WTC11 (cell line): ENCODE measurements around the gene S100A13. TPM values are rescaled to one million over a fixed set of nuclear protein-coding genes. Genes with fewer than 3 reads are reported as not detected.
A peak's percentile ranks its signal among the peaks of the same experiment; 100 is the strongest.

Experiments
- ATAC-seq: fragments of 200-7000 bp; cut with Tn5 transposase; 2 replicates; pipeline ENCODE4 v1.10.0; 2021; ENCODE audit warnings: mild to moderate bottlenecking, moderate library complexity
- CTCF ChIA-PET: fragments of 300-600 bp; sonication (Branson Sonifier 250); formaldehyde crosslinking; loops from one replicate; lab custom pipeline; 2021; ENCODE audit warnings: antibody characterized with exemption; lab: Charles Lee
- POLR2A ChIA-PET: fragments of 350-600 bp; sonication (Branson Sonifier 250); formaldehyde crosslinking; loops from one replicate; lab custom pipeline; 2021; ENCODE audit warnings: antibody characterized with exemption; lab: Charles Lee
- DNase-seq: peaks from one replicate; pipeline ENCODE4 v3.0.0; 2021; ENCODE audit warnings: low spot score
- H3K27ac Mint-ChIP-seq: 2 replicates; pipeline ENCODE4 v1.8.0; 2021; ENCODE audit warnings: mixed read lengths
- H3K27me3 Mint-ChIP-seq: 2 replicates; pipeline ENCODE4 v1.8.0; 2021; ENCODE audit warnings: low read depth, mild to moderate bottlenecking, moderate library complexity, mixed read lengths
- H3K36me3 Mint-ChIP-seq: 2 replicates; pipeline ENCODE4 v1.8.0; 2021; ENCODE audit warnings: mixed read lengths
- H3K4me1 Mint-ChIP-seq: 2 replicates; pipeline ENCODE4 v1.8.0; 2022; ENCODE audit warnings: mixed read lengths
- H3K4me3 Mint-ChIP-seq: 2 replicates; pipeline ENCODE4 v1.8.0; 2021; ENCODE audit warnings: mild to moderate bottlenecking, moderate library complexity, mixed read lengths
- H3K9me3 Mint-ChIP-seq: 2 replicates; pipeline ENCODE4 v1.8.0; 2021; ENCODE audit warnings: mixed read lengths
- CDX4 ChIP-seq: fragments of 250-450 bp; sonication (Bioruptor Pico); IDR thresholded peaks from 2 replicates; pipeline ENCODE4 v1.9.0; 2021; ENCODE audit warnings: moderate library complexity, mild to moderate bottlenecking, inconsistent platforms, borderline replicate concordance
- CREB1 ChIP-seq: sonication (generic); formaldehyde crosslinking; IDR thresholded peaks from 2 replicates; pipeline ENCODE4 v1.8.0; 2023; ENCODE audit warnings: mild to moderate bottlenecking, missing genetic modification reagents
- E2F5 ChIP-seq: sonication (generic); formaldehyde crosslinking; IDR thresholded peaks from 2 replicates; pipeline ENCODE4 v1.8.1; 2022; ENCODE audit warnings: mild to moderate bottlenecking, moderate library complexity, missing genetic modification reagents
- ETV6 ChIP-seq: sonication (generic); formaldehyde crosslinking; IDR thresholded peaks from 2 replicates; pipeline ENCODE4 v1.8.1; 2022; ENCODE audit warnings: mild to moderate bottlenecking, missing genetic modification reagents
- FOXJ3 ChIP-seq: sonication (generic); formaldehyde crosslinking; IDR thresholded peaks from 2 replicates; pipeline ENCODE4 v1.9.0; 2021; ENCODE audit warnings: missing genetic modification reagents, mild to moderate bottlenecking, borderline replicate concordance
- FOXK1 ChIP-seq: sonication (generic); formaldehyde crosslinking; IDR thresholded peaks from 2 replicates; pipeline ENCODE4 v1.8.0; 2022; ENCODE audit warnings: mild to moderate bottlenecking, moderate library complexity, missing genetic modification reagents
- FOXP1 ChIP-seq: sonication (generic); formaldehyde crosslinking; IDR thresholded peaks from 2 replicates; pipeline ENCODE4 v1.8.0; 2022; ENCODE audit warnings: missing genetic modification reagents, mild to moderate bottlenecking, moderate library complexity, borderline replicate concordance
- GABPB1 ChIP-seq: sonication (generic); formaldehyde crosslinking; IDR thresholded peaks from 2 replicates; pipeline ENCODE4 v1.8.1; 2023; ENCODE audit warnings: mild to moderate bottlenecking, missing genetic modification reagents
- IRF1 ChIP-seq: sonication (generic); formaldehyde crosslinking; IDR thresholded peaks from 2 replicates; pipeline ENCODE4 v1.8.0; 2023; ENCODE audit warnings: missing genetic modification reagents
- MXD4 ChIP-seq: fragments of 250-450 bp; sonication (Bioruptor Pico); IDR thresholded peaks from 2 replicates; pipeline ENCODE4 v1.8.0; 2021; ENCODE audit warnings: mild to moderate bottlenecking, moderate library complexity, borderline replicate concordance
- MYBL2 ChIP-seq: sonication (generic); formaldehyde crosslinking; IDR thresholded peaks from 2 replicates; pipeline ENCODE4 v1.8.1; 2023; ENCODE audit warnings: mild to moderate bottlenecking, moderate library complexity, missing genetic modification reagents
- NFATC4 ChIP-seq: fragments of 250-450 bp; sonication (Bioruptor Pico); IDR thresholded peaks from 2 replicates; pipeline ENCODE4 v1.9.0; 2021; ENCODE audit warnings: mild to moderate bottlenecking
- NFYB ChIP-seq: sonication (generic); formaldehyde crosslinking; conservative IDR thresholded peaks from 2 replicates; pipeline ENCODE4 v1.8.0; 2022; ENCODE audit warnings: low read depth, missing genetic modification reagents
- RORB ChIP-seq: fragments of 250-450 bp; sonication (Bioruptor Pico); IDR thresholded peaks from 2 replicates; pipeline ENCODE4 v1.9.0; 2021; ENCODE audit warnings: mild to moderate bottlenecking
- SP1 ChIP-seq: sonication (generic); formaldehyde crosslinking; conservative IDR thresholded peaks from 2 replicates; pipeline ENCODE4 v1.8.1; 2022; ENCODE audit warnings: missing genetic modification reagents
- TEAD1 ChIP-seq: sonication (generic); formaldehyde crosslinking; IDR thresholded peaks from 2 replicates; pipeline ENCODE4 v1.8.0; 2022; ENCODE audit warnings: mild to moderate bottlenecking, missing genetic modification reagents
- ZMAT4 ChIP-seq: fragments of 250-450 bp; sonication (Bioruptor Pico); IDR thresholded peaks from 2 replicates; pipeline ENCODE4 v1.9.0; 2021; ENCODE audit warnings: mild to moderate bottlenecking
- ZNF138 ChIP-seq: sonication (generic); formaldehyde crosslinking; conservative IDR thresholded peaks from 2 replicates; pipeline ENCODE4 v1.8.1; 2022; ENCODE audit warnings: mild to moderate bottlenecking, moderate library complexity, missing genetic modification reagents
- total RNA-seq: library from RNA; stranded (reverse); gene quantifications from 3 replicates; pipeline ENCODE4 v1.2.3, GENCODE V29; 2021
- TF ChIP-seq, protein P1 (sequence below): sonication (generic); formaldehyde crosslinking; IDR thresholded peaks from 2 replicates; pipeline ENCODE4 v1.8.1; 2023; ENCODE audit warnings: mild to moderate bottlenecking, missing genetic modification reagents
- TF ChIP-seq, protein P2 (sequence below): sonication (generic); formaldehyde crosslinking; IDR thresholded peaks from 2 replicates; pipeline ENCODE4 v1.8.1; 2023; ENCODE audit warnings: mild to moderate bottlenecking, missing genetic modification reagents, moderate library complexity
- TF ChIP-seq, protein P3 (sequence below): sonication (generic); formaldehyde crosslinking; IDR thresholded peaks from 2 replicates; pipeline ENCODE4 v1.8.0; 2022; ENCODE audit warnings: missing genetic modification reagents
- TF ChIP-seq, protein P4 (sequence below): sonication (generic); formaldehyde crosslinking; IDR thresholded peaks from 2 replicates; pipeline ENCODE4 v1.8.0; 2022; ENCODE audit warnings: mild to moderate bottlenecking, missing genetic modification reagents
- TF ChIP-seq, protein P5 (sequence below): sonication (generic); formaldehyde crosslinking; IDR thresholded peaks from 2 replicates; pipeline ENCODE4 v1.8.0; 2022; ENCODE audit warnings: mild to moderate bottlenecking, missing genetic modification reagents
- TF ChIP-seq, protein P6 (sequence below): sonication (generic); formaldehyde crosslinking; IDR thresholded peaks from 2 replicates; pipeline ENCODE4 v1.8.1; 2023; ENCODE audit warnings: mild to moderate bottlenecking, moderate library complexity, missing genetic modification reagents

Gene S100A13
- total RNA-seq, 1 experiment from 2014 or later, result 68.4 TPM

DNA sequence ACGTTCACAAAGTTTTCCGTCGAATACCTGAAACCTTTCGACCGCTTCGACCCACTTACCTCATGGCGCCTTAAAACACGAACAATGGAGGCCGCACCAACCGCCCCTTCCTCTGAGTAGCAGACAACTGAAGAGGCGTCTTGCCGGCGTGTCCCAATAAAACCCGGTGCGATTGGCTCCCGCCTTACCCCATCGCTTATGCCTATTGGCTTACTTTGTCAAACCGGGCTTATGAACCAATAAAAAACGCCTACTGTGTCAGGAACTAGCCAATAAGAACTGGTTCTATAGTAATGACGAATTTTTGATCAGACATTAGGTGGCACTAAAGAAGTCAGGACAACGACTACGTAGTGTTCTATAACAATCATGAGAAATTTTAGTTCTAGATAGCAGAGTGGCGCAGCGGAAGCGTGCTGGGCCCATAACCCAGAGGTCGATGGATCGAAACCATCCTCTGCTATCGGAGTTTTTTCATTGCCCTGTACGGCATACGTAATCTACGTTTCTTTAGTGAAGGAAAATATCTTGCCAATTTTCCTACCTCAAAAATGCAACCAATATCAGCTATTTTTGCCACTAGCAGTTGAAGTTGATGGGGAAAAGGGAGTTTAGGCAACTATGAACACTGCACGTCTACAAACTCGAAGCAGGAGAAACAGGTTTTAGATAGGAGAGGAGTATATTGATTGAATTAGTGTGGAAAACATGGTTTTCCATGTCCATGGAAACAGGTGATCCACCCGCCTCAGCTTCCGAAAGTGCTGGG lies 43.7 kb upstream of the S100A13 start, which contains the start of gene ILF2:
TSS of gene ILF2 (minus strand) at position 135 of the 769 bp plus-strand sequence. CDS start at position 64, 71 bp downstream.
- peak; percentile 91 for ATAC-seq
- Mint-ChIP-seq H3K36me3 (peaks cover 44% of the 10 kb centered on the region), H3K9me3 (no peaks in the 10 kb centered on the region), H3K4me1 (peaks cover 14% of the 10 kb centered on the region), H3K27ac (peak within 1 kb of the TSS; percentile 84), H3K4me3 (no peak within 1 kb of the TSS), H3K27me3 (no peaks in the 10 kb centered on the region)
- TF ChIP-seq ZNF138 (CRISPR knock-in tag), result no peak
- TF ChIP-seq GABPB1 (CRISPR knock-in tag), result no peak
- peak; percentile 63; the same call in 1 of the 2 replicates for TF ChIP-seq TEAD1 (CRISPR knock-in tag)
- TF ChIP-seq, protein P1, sequence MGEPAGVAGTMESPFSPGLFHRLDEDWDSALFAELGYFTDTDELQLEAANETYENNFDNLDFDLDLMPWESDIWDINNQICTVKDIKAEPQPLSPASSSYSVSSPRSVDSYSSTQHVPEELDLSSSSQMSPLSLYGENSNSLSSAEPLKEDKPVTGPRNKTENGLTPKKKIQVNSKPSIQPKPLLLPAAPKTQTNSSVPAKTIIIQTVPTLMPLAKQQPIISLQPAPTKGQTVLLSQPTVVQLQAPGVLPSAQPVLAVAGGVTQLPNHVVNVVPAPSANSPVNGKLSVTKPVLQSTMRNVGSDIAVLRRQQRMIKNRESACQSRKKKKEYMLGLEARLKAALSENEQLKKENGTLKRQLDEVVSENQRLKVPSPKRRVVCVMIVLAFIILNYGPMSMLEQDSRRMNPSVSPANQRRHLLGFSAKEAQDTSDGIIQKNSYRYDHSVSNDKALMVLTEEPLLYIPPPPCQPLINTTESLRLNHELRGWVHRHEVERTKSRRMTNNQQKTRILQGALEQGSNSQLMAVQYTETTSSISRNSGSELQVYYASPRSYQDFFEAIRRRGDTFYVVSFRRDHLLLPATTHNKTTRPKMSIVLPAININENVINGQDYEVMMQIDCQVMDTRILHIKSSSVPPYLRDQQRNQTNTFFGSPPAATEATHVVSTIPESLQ (CRISPR knock-in tag), result no peak
- TF ChIP-seq CREB1, result 0 out of 2 replicates have a peak, but pooled peaks have one; percentile 21
- TF ChIP-seq, protein P2, sequence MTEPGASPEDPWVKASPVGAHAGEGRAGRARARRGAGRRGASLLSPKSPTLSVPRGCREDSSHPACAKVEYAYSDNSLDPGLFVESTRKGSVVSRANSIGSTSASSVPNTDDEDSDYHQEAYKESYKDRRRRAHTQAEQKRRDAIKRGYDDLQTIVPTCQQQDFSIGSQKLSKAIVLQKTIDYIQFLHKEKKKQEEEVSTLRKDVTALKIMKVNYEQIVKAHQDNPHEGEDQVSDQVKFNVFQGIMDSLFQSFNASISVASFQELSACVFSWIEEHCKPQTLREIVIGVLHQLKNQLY, result no peak
- no peak for TF ChIP-seq MXD4 (CRISPR knock-in tag)
- no peak for TF ChIP-seq IRF1 (CRISPR knock-in tag)
- TF ChIP-seq, protein P3, sequence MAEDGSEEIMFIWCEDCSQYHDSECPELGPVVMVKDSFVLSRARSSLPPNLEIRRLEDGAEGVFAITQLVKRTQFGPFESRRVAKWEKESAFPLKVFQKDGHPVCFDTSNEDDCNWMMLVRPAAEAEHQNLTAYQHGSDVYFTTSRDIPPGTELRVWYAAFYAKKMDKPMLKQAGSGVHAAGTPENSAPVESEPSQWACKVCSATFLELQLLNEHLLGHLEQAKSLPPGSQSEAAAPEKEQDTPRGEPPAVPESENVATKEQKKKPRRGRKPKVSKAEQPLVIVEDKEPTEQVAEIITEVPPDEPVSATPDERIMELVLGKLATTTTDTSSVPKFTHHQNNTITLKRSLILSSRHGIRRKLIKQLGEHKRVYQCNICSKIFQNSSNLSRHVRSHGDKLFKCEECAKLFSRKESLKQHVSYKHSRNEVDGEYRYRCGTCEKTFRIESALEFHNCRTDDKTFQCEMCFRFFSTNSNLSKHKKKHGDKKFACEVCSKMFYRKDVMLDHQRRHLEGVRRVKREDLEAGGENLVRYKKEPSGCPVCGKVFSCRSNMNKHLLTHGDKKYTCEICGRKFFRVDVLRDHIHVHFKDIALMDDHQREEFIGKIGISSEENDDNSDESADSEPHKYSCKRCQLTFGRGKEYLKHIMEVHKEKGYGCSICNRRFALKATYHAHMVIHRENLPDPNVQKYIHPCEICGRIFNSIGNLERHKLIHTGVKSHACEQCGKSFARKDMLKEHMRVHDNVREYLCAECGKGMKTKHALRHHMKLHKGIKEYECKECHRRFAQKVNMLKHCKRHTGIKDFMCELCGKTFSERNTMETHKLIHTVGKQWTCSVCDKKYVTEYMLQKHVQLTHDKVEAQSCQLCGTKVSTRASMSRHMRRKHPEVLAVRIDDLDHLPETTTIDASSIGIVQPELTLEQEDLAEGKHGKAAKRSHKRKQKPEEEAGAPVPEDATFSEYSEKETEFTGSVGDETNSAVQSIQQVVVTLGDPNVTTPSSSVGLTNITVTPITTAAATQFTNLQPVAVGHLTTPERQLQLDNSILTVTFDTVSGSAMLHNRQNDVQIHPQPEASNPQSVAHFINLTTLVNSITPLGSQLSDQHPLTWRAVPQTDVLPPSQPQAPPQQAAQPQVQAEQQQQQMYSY (CRISPR knock-in tag), result 0 out of 2 replicates have a peak, but pooled peaks have one; percentile 25
- peak; percentile 49; the same call in 1 of the 2 replicates for TF ChIP-seq ETV6 (CRISPR knock-in tag)
- TF ChIP-seq, protein P4, sequence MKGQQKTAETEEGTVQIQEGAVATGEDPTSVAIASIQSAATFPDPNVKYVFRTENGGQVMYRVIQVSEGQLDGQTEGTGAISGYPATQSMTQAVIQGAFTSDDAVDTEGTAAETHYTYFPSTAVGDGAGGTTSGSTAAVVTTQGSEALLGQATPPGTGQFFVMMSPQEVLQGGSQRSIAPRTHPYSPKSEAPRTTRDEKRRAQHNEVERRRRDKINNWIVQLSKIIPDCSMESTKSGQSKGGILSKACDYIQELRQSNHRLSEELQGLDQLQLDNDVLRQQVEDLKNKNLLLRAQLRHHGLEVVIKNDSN (CRISPR knock-in tag), result peak; percentile 15; the same call in 1 of the 2 replicates
- TF ChIP-seq ZMAT4 (CRISPR knock-in tag), result 0 out of 2 replicates have a peak, but pooled peaks have one; percentile 71
- TF ChIP-seq, protein P5, sequence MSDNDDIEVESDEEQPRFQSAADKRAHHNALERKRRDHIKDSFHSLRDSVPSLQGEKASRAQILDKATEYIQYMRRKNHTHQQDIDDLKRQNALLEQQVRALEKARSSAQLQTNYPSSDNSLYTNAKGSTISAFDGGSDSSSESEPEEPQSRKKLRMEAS (CRISPR knock-in tag), result peak; percentile 75; the same call in 1 of the 2 replicates
- TF ChIP-seq, protein P6, sequence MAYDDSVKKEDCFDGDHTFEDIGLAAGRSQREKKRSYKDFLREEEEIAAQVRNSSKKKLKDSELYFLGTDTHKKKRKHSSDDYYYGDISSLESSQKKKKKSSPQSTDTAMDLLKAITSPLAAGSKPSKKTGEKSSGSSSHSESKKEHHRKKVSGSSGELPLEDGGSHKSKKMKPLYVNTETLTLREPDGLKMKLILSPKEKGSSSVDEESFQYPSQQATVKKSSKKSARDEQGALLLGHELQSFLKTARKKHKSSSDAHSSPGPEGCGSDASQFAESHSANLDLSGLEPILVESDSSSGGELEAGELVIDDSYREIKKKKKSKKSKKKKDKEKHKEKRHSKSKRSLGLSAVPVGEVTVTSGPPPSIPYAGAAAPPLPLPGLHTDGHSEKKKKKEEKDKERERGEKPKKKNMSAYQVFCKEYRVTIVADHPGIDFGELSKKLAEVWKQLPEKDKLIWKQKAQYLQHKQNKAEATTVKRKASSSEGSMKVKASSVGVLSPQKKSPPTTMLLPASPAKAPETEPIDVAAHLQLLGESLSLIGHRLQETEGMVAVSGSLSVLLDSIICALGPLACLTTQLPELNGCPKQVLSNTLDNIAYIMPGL (CRISPR knock-in tag), result peak; percentile 83
- 0 out of 2 replicates have a peak, but pooled peaks have one; percentile 63 for TF ChIP-seq MYBL2 (CRISPR knock-in tag)
- TF ChIP-seq FOXJ3 (CRISPR knock-in tag), result no peak
- TF ChIP-seq CDX4, result peak; percentile 89
- TF ChIP-seq E2F5 (CRISPR knock-in tag), result 0 out of 2 replicates have a peak, but pooled peaks have one; percentile 12
- TF ChIP-seq NFATC4, result 0 out of 2 replicates have a peak, but pooled peaks have one; percentile 59
- TF ChIP-seq FOXK1 (CRISPR knock-in tag), result peak; percentile 74
- peak; percentile 89 for TF ChIP-seq NFYB
- TF ChIP-seq SP1 (CRISPR knock-in tag), result peak; percentile 64; the same call in 1 of the 2 replicates
- TF ChIP-seq RORB, result peak; percentile 29; the same call in 1 of the 2 replicates
- TF ChIP-seq FOXP1 (CRISPR knock-in tag), result no peak
- DNase-seq, result peak; percentile 97
- CTCF ChIA-PET, result interaction anchor here (0.8 to 1.7 kb wide), 4 partner anchors 53 to 104 kb away, joined by 3 to 7 read pairs (median 6); partner anchors contain the start of gene SLC27A3
- POLR2A ChIA-PET, result interaction anchor here (1.0 to 1.8 kb wide), 2 partner anchors 37 to 105 kb away, joined by 3 to 9 read pairs; partner anchors contain the start of gene CHTOP
